HG03571 (cell line): ENCODE results near the gene AGMO.

Source experiments
- ATAC-seq: cut with Tn5 transposase; IDR thresholded peaks from one replicate; pipeline ENCODE4 v1.9.1; 2021; ENCODE audit not compliant: unreplicated experiment

AGMO gene

GRCh38 chr7:15561835-15562234 lies at the start of gene AGMO:
AGMO (minus strand) TSS chr7:15562015.
- ATAC-seq = no peak

- no peak for ATAC-seq
Measured at GRCh38 chr7:15610503-15610902, 48.7 kb upstream of the AGMO start.

GRCh38 chr7:15609287-15609686 lies 47.5 kb upstream of the AGMO start:
- ATAC-seq = no peak

GRCh38 chr7:15607529-15608210 lies 45.9 kb upstream of the AGMO start:
- no peak for ATAC-seq

GRCh38 chr7:15606561-15606960 lies 44.7 kb upstream of the AGMO start:
- ATAC-seq = no peak

GRCh38 chr7:15604166-15604565 lies 42.4 kb upstream of the AGMO start:
- ATAC-seq = no peak

GRCh38 chr7:15603124-15603523 lies 41.3 kb upstream of the AGMO start:
- no peak for ATAC-seq

GRCh38 chr7:15602236-15602635 lies 40.4 kb upstream of the AGMO start:
- no peak for ATAC-seq

GRCh38 chr7:15601175-15601574 lies 39.4 kb upstream of the AGMO start:
- no peak for ATAC-seq

- ATAC-seq = no peak
Measured at GRCh38 chr7:15600298-15600697, 38.5 kb upstream of the AGMO start.

GRCh38 chr7:15594461-15594860 lies 32.6 kb upstream of the AGMO start:
- ATAC-seq = no peak

GRCh38 chr7:15593382-15593781 lies 31.6 kb upstream of the AGMO start:
- no peak for ATAC-seq

GRCh38 chr7:15586266-15586665 lies 24.5 kb upstream of the AGMO start:
- ATAC-seq = no peak

- ATAC-seq = no peak
Measured at GRCh38 chr7:15584575-15584974, 22.8 kb upstream of the AGMO start.

GRCh38 chr7:15582773-15583172 lies 21.0 kb upstream of the AGMO start:
- no peak for ATAC-seq

- ATAC-seq = no peak
Measured at GRCh38 chr7:15581352-15581951, 19.6 kb upstream of the AGMO start.

- ATAC-seq = no peak
Measured at GRCh38 chr7:15580604-15581351, 19.0 kb upstream of the AGMO start.

GRCh38 chr7:15577600-15577999 lies 15.8 kb upstream of the AGMO start:
- no peak for ATAC-seq

- no peak for ATAC-seq
Measured at GRCh38 chr7:15571301-15571878, 9.6 kb upstream of the AGMO start.

GRCh38 chr7:15567652-15568051 lies 5.8 kb upstream of the AGMO start:
- ATAC-seq = no peak

- no peak for ATAC-seq
Measured at GRCh38 chr7:15567036-15567435, 5.2 kb upstream of the AGMO start.

- ATAC-seq = no peak
Measured at GRCh38 chr7:15566476-15566875, 4.7 kb upstream of the AGMO start.
